ENCODE data around the gene GNAT1.

DNA sequence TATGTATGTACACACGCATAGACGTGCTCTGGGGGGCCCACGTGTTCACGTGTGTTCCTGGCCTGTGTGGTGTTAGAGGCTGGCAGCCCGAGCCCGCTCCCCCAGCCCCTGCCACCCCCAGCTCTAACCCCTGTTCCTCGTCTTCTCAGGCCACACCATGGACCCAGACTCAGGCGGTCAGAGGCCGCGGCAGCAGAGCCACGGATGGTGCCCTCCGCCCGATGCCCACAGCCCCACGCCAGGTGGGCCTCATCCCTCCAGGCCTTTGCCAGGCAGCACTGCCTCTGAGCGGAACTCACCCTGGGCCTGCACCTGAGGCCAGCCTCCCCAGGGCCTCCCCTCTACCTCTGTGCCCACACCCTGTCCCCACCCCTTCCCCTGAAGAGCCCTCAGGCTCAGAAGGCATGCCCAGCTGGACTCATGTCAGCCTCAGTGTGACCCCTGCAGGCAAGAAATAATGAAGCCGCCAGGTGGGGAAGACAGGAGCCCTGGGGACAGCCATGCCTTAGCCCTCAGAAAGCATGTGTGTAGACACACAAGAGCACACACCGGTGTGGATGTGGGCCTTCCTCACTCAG is 16.4 kb upstream of the GNAT1 start:
- TF ChIP-seq EZH2phosphoT487 (IDR thresholded peaks at IDR 0.05; ENCODE audit: insufficient read depth, low read depth) (no peak), EZH2 (IDR thresholded peaks at IDR 0.05; ENCODE audit: insufficient read depth, poor library complexity, severe bottlenecking) (no peak)
